NOMO-1 treated with dmso at 0.1 percent for 144 hours (cell line): Measurements from ENCODE around the gene MDH2.
"Not testable (repeated sequence)": the region's sequence is repeated elsewhere in the genome, so short reads cannot be mapped to it uniquely, and the experiment has no call there.

ENCODE experiments used
- DNase-seq: peaks from one replicate; lab custom pipeline; 2025; ENCODE audit not compliant: unreplicated experiment; lab: John Stamatoyannopoulos, UW

The MDH2 gene

GRCh38 chr7:76047305-76047810, 548 bp upstream of the MDH2 start:
- DNase-seq, result peak; percentile 54

GRCh38 chr7:76048668-76048988, 722 bp downstream of the MDH2 start:
- DNase-seq, result peak; percentile 68

GRCh38 chr7:76049295-76049694, 1.4 kb downstream of the MDH2 start:
- no peak for DNase-seq

- DNase-seq, result no peak
These were observed 2.6 kb downstream of the MDH2 start for GRCh38 chr7:76050545-76050944.

GRCh38 chr7:76051840-76052239, 3.9 kb downstream of the MDH2 start:
- no peak for DNase-seq

GRCh38 chr7:76052681-76053080, 4.8 kb downstream of the MDH2 start:
- not testable (repeated sequence) for DNase-seq

GRCh38 chr7:76053461-76053860, 5.6 kb downstream of the MDH2 start:
- no peak for DNase-seq

- DNase-seq, result peak; percentile 89
These were observed 6.5 kb downstream of the MDH2 start for GRCh38 chr7:76054123-76055120.

GRCh38 chr7:76056241-76056640, 8.3 kb downstream of the MDH2 start:
- DNase-seq, result no peak

- DNase-seq, result no peak
These were observed 9.4 kb downstream of the MDH2 start for GRCh38 chr7:76057103-76057812.

- no peak for DNase-seq
These were observed 9.9 kb downstream of the MDH2 start for GRCh38 chr7:76057813-76058145.

- not testable (repeated sequence) for DNase-seq
These were observed 10.8 kb downstream of the MDH2 start for GRCh38 chr7:76058745-76059144.

GRCh38 chr7:76060842-76061241, 12.9 kb downstream of the MDH2 start:
- no peak for DNase-seq

- DNase-seq, result no peak
These were observed 14.3 kb downstream of the MDH2 start for GRCh38 chr7:76062254-76062653.

GRCh38 chr7:76063114-76063513, 15.2 kb downstream of the MDH2 start:
- DNase-seq, result no peak

- DNase-seq, result no peak
These were observed 15.6 kb downstream of the MDH2 start for GRCh38 chr7:76063525-76063924.

GRCh38 chr7:76064208-76064970, 16.5 kb downstream of the MDH2 start:
- no peak for DNase-seq

- DNase-seq, result no peak
These were observed 17.2 kb downstream of the MDH2 start for GRCh38 chr7:76065016-76065612.

- no peak for DNase-seq
These were observed 19.0 kb downstream of the MDH2 start for GRCh38 chr7:76066716-76067503.

GRCh38 chr7:76069238-76069638, 21.3 kb downstream of the MDH2 start:
- DNase-seq, result peak; percentile 53
